ENCODE data around the gene TBP. TPM values are rescaled to one million over a fixed set of nuclear protein-coding genes. Genes with fewer than 3 reads are reported as not detected.
A peak's percentile ranks its signal among the peaks of the same experiment; 100 is the strongest.

Gene TBP
- total and polyA plus RNA-seq, 2 of the 13 experiments (the other 11 are each of a cell fraction or from before 2014, with no cell fraction given), result 21.7 to 28.1 TPM

DNA sequence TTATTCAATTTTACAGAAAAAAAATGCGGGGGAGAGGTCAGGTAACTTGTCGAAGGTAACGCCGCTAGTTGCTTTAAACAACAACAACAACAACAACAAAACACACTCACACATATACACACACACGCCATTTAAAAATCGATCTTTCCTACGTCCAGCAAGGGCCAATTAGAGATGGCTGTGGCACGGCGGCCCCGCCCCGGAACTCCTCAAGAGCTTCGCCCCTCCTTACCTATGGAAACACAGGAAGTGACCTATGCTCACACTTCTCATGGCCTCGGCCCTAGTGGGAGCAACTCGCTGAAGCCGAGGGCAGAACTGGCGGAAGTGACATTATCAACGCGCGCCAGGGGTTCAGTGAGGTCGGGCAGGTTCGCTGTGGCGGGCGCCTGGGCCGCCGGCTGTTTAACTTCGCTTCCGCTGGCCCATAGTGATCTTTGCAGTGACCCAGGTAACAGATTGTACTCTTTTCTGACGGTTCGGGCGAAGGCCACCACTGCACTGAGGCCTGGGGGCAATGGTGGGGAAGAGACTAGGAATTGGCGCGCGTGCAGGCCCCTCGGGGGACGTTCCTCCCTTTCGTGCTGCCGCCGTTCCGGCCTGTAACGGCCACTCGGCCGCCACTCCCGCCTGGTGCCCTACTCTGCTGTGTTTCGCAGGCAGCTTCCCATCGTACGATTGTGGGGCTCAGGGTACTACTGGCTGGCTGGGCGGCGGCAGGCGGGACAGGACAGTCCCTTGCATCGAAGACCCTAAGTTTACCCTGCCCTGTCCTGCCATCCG is at the start of gene TBP (continued):
- TF ChIP-seq ZNF143 (CRISPR knock-in tag; IDR thresholded peaks at IDR 0.05) (peak; percentile 75), TCF7L2 (IDR thresholded peaks at IDR 0.05; ENCODE audit: low read depth, low read length) (no peak), GTF2F1 (IDR thresholded peaks at IDR 0.05; ENCODE audit: low read length) (no peak), MNT (IDR thresholded peaks at IDR 0.05) (peak; percentile 69), ZNF138 (CRISPR knock-in tag; IDR thresholded peaks at IDR 0.05; ENCODE audit: low read depth) (no peak), MLLT10 (CRISPR knock-in tag; IDR thresholded peaks at IDR 0.05) (no peak), SMAD9 (CRISPR knock-in tag; IDR thresholded peaks at IDR 0.05) (peak; percentile 44; the same call in 1 of the 2 replicates), ZNF232 (CRISPR knock-in tag; IDR thresholded peaks at IDR 0.05; ENCODE audit: borderline replicate concordance) (peak; percentile 88; the same call in 1 of the 2 replicates), HNF4G (IDR thresholded peaks at IDR 0.05; ENCODE audit: borderline replicate concordance, low read depth, low read length) (peak; percentile 65; the same call in 1 of the 2 replicates), HNF4G (CRISPR knock-in tag; IDR thresholded peaks at IDR 0.05; ENCODE audit: borderline replicate concordance, low read depth) (no peak), U2AF1 (optimal IDR thresholded peaks at IDR 0.05; ENCODE audit: low read depth, low read length) (peak; percentile 47), KLF9 (CRISPR knock-in tag; IDR thresholded peaks at IDR 0.05; ENCODE audit: low read depth) (no peak), ZNF205 (CRISPR knock-in tag; IDR thresholded peaks at IDR 0.05) (peak; percentile 100), MBNL3 (CRISPR knock-in tag; conservative IDR thresholded peaks at IDR 0.05) (no peak), ZNF274 (CRISPR knock-in tag; IDR thresholded peaks at IDR 0.05) (peak; percentile 75; the same call in 1 of the 2 replicates), ONECUT2 (CRISPR knock-in tag; IDR thresholded peaks at IDR 0.05) (peak; percentile 100), ZNF780A (CRISPR knock-in tag; IDR thresholded peaks at IDR 0.05) (peak; percentile 62; the same call in 1 of the 2 replicates), KLF16 (CRISPR knock-in tag; IDR thresholded peaks at IDR 0.05) (peak in 1 of 2 experiments; percentile 94; a peak in 2 of 4 replicates), KAT8 (CRISPR knock-in tag; IDR thresholded peaks at IDR 0.05) (peak; percentile 100), HOXA3 (CRISPR knock-in tag; IDR thresholded peaks at IDR 0.05) (peak; percentile 100), ZNF337 (CRISPR knock-in tag; IDR thresholded peaks at IDR 0.05; ENCODE audit: borderline replicate concordance, low read depth) (no peak), POLR2A (IDR thresholded peaks at IDR 0.05; ENCODE audit: insufficient read depth in 1 of 2, low read depth in 2 of 2, low read length in 2 of 2) (peak; percentile 75 to 93)
- TF ChIP-seq, protein P1, sequence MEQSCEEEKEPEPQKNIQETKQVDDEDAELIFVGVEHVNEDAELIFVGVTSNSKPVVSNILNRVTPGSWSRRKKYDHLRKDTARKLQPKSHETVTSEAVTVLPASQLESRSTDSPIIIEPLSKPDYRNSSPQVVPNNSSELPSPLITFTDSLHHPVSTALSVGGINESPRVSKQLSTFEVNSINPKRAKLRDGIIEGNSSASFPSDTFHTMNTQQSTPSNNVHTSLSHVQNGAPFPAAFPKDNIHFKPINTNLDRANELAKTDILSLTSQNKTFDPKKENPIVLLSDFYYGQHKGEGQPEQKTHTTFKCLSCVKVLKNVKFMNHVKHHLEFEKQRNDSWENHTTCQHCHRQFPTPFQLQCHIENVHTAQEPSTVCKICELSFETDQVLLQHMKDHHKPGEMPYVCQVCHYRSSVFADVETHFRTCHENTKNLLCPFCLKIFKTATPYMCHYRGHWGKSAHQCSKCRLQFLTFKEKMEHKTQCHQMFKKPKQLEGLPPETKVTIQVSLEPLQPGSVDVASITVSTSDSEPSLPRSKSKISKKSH (CRISPR knock-in tag; IDR thresholded peaks at IDR 0.05; ENCODE audit: borderline replicate concordance), result peak; percentile 90; the same call in 1 of the 2 replicates
- TF ChIP-seq, protein P2, sequence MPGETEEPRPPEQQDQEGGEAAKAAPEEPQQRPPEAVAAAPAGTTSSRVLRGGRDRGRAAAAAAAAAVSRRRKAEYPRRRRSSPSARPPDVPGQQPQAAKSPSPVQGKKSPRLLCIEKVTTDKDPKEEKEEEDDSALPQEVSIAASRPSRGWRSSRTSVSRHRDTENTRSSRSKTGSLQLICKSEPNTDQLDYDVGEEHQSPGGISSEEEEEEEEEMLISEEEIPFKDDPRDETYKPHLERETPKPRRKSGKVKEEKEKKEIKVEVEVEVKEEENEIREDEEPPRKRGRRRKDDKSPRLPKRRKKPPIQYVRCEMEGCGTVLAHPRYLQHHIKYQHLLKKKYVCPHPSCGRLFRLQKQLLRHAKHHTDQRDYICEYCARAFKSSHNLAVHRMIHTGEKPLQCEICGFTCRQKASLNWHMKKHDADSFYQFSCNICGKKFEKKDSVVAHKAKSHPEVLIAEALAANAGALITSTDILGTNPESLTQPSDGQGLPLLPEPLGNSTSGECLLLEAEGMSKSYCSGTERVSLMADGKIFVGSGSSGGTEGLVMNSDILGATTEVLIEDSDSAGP (CRISPR knock-in tag; IDR thresholded peaks at IDR 0.05; ENCODE audit: borderline replicate concordance), result peak; percentile 92; the same call in 1 of the 2 replicates
- TF ChIP-seq, protein P3, sequence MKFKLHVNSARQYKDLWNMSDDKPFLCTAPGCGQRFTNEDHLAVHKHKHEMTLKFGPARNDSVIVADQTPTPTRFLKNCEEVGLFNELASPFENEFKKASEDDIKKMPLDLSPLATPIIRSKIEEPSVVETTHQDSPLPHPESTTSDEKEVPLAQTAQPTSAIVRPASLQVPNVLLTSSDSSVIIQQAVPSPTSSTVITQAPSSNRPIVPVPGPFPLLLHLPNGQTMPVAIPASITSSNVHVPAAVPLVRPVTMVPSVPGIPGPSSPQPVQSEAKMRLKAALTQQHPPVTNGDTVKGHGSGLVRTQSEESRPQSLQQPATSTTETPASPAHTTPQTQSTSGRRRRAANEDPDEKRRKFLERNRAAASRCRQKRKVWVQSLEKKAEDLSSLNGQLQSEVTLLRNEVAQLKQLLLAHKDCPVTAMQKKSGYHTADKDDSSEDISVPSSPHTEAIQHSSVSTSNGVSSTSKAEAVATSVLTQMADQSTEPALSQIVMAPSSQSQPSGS (CRISPR knock-in tag; IDR thresholded peaks at IDR 0.05), result peak; percentile 95

All from HepG2 (cell line).